Mesenchymal stem cell (in vitro differentiated cells and primary cell): ENCODE measurements around the gene MICAL3.
A peak's percentile ranks its signal among the peaks of the same experiment; 100 is the strongest.
"Not testable (repeated sequence)": the region's sequence is repeated elsewhere in the genome, so short reads cannot be mapped to it uniquely, and the experiment has no call there.

Experiments used
- DNase-seq: peaks from one replicate; pipeline ENCODE4 v3.0.0-alpha.2; 2013
- H2AFZ ChIP-seq: one replicate; pipeline ENCODE4 v1.6.1; 2013; ENCODE audit warnings: low read depth, mild to moderate bottlenecking, control low read depth, inconsistent platforms, low read length, moderate library complexity
- H2AK5ac ChIP-seq: 2 replicates; pipeline ENCODE4 v1.6.1; 2013; ENCODE audit warnings: low read length, moderate library complexity, mild to moderate bottlenecking, inconsistent platforms; ENCODE audit not compliant: severe bottlenecking
- H2BK120ac ChIP-seq: one replicate; pipeline ENCODE4 v1.6.1; 2013; ENCODE audit warnings: low read depth, mild to moderate bottlenecking, inconsistent platforms, low read length, moderate library complexity
- H2BK12ac ChIP-seq, 2 experiments: one replicate each; pipeline ENCODE4 v1.6.1; 2013; ENCODE audit warnings: inconsistent platforms in 2 of 2, low read length in 2 of 2, mild to moderate bottlenecking in 2 of 2, moderate library complexity in 2 of 2, control low read depth in 1 of 2
- H2BK15ac ChIP-seq: one replicate; pipeline ENCODE4 v1.6.1; 2013; ENCODE audit warnings: mild to moderate bottlenecking, low read depth, inconsistent platforms; ENCODE audit not compliant: poor library complexity, severe bottlenecking
- H2BK5ac ChIP-seq: 2 replicates; pipeline ENCODE4 v1.6.1; 2013; ENCODE audit warnings: low read depth, mild to moderate bottlenecking, low read length, control low read depth, inconsistent platforms; ENCODE audit not compliant: poor library complexity, severe bottlenecking
- H3K14ac ChIP-seq, 2 experiments: one replicate each; pipeline ENCODE4 v1.6.1; 2013; ENCODE audit warnings: inconsistent platforms in 2 of 2, low read length in 2 of 2, control low read depth in 1 of 2, mild to moderate bottlenecking in 1 of 2, moderate library complexity in 1 of 2
- H3K18ac ChIP-seq, 2 experiments: one replicate each; pipeline ENCODE4 v1.6.1; 2013; ENCODE audit warnings: inconsistent platforms in 2 of 2, low read length in 2 of 2, control low read depth in 1 of 2, low read depth in 1 of 2, mild to moderate bottlenecking in 1 of 2
- H3K23ac ChIP-seq, 2 experiments: one replicate each; pipeline ENCODE4 v1.6.1; 2013; ENCODE audit warnings: inconsistent platforms in 2 of 2, low read length in 2 of 2, mild to moderate bottlenecking in 2 of 2, moderate library complexity in 2 of 2, control low read depth in 1 of 2
- H3K27ac ChIP-seq: 2 replicates; pipeline ENCODE4 v1.5.1; 2013; ENCODE audit warnings: mild to moderate bottlenecking, moderate library complexity, low read length, control low read depth, inconsistent platforms; ENCODE audit not compliant: poor library complexity, severe bottlenecking
- H3K27me3 ChIP-seq, 2 experiments: 2 replicates each; pipeline versions ENCODE4 v1.6.1 to v1.7.0; 2013; ENCODE audit warnings: low read length in 2 of 2, mild to moderate bottlenecking in 2 of 2, moderate library complexity in 2 of 2, control low read depth in 1 of 2, inconsistent platforms in 1 of 2; ENCODE audit not compliant: control insufficient read depth in 1 of 2, insufficient read depth in 1 of 2
- H3K36me3 ChIP-seq, 2 experiments: 2 replicates each; pipeline versions ENCODE4 v1.6.1 to v1.7.0; 2013; ENCODE audit warnings: low read length in 2 of 2, control low read depth in 1 of 2, inconsistent platforms in 1 of 2, low read depth in 1 of 2, mild to moderate bottlenecking in 1 of 2; ENCODE audit not compliant: insufficient read depth in 2 of 2, control insufficient read depth in 1 of 2
- H3K4ac ChIP-seq, 2 experiments: one replicate each; pipeline ENCODE4 v1.6.1; 2013; ENCODE audit warnings: inconsistent platforms in 2 of 2, low read length in 2 of 2, mild to moderate bottlenecking in 2 of 2, moderate library complexity in 2 of 2, control low read depth in 1 of 2, low read depth in 1 of 2
- H3K4me1 ChIP-seq: 2 replicates; pipeline ENCODE4 v1.6.1; 2013; ENCODE audit warnings: low read depth, low read length, control low read depth; ENCODE audit not compliant: control insufficient read depth, insufficient read depth
- H3K4me2 ChIP-seq: 2 replicates; pipeline ENCODE4 v1.6.1; 2013; ENCODE audit warnings: low read length, mild to moderate bottlenecking, inconsistent platforms; ENCODE audit not compliant: poor library complexity, severe bottlenecking
- H3K4me3 ChIP-seq, 2 experiments: 2 replicates each; pipeline versions ENCODE4 v1.5.1 to v1.7.0; 2013; ENCODE audit warnings: low read length in 2 of 2, mild to moderate bottlenecking in 2 of 2, control low read depth in 1 of 2, low read depth in 1 of 2; ENCODE audit not compliant: insufficient read depth in 1 of 2
- H3K79me1 ChIP-seq: replicated peaks from 2 replicates; pipeline ENCODE4 v1.6.1; 2013; ENCODE audit warnings: mild to moderate bottlenecking, control low read depth, low read length, inconsistent platforms; ENCODE audit not compliant: poor library complexity, severe bottlenecking
- H3K9ac ChIP-seq: 2 replicates; pipeline ENCODE4 v1.7.0; 2013; ENCODE audit warnings: mild to moderate bottlenecking, low read length, moderate library complexity
- H3K9me3 ChIP-seq: 2 replicates; pipeline ENCODE4 v1.7.0; 2013; ENCODE audit warnings: mild to moderate bottlenecking, low read length; ENCODE audit not compliant: control insufficient read depth
- H4K8ac ChIP-seq: one replicate; pipeline ENCODE4 v1.6.1; 2013; ENCODE audit warnings: inconsistent platforms, mild to moderate bottlenecking, low read length, moderate library complexity
- H4K91ac ChIP-seq: one replicate; pipeline ENCODE4 v1.6.1; 2013; ENCODE audit warnings: mild to moderate bottlenecking, low read length, inconsistent platforms
- WGBS: methylation state at CpG from one replicate; pipeline ENCODE4 v1.1.7; 2013; ENCODE audit warnings: mixed read lengths; 5-methylcytosine and 5-hydroxymethylcytosine counted together

MICAL3 gene

GRCh38 chr22:18045794-18046193 is 21.4 kb upstream of the MICAL3 start:
- 100% methylated on average over 2 of the region's 4 CpGs for whole genome bisulfite sequencing
- H2BK12ac ChIP-seq: no peak overlapping the region
- H2BK120ac ChIP-seq: no peak overlapping the region
- no peak overlapping the region for H2BK5ac ChIP-seq
- no peak overlapping the region for H2AK5ac ChIP-seq
- no peak overlapping the region for H3K14ac ChIP-seq
- H3K18ac ChIP-seq: no peak overlapping the region
- no peaks in the 10 kb centered on the region for H3K27me3 ChIP-seq
- no peak overlapping the region for H3K23ac ChIP-seq
- no peaks in the 10 kb centered on the region for H3K79me1 ChIP-seq
- H2AFZ ChIP-seq: no peak overlapping the region
- no peaks in the 10 kb centered on the region for H3K36me3 ChIP-seq
- H3K4me1 ChIP-seq: peaks cover 6% of the 10 kb centered on the region
- H2BK15ac ChIP-seq: no peak overlapping the region
- DNase-seq: no peak
- H3K4me3 ChIP-seq: no peak overlapping the region
- H4K91ac ChIP-seq: no peak overlapping the region
- H3K9ac ChIP-seq: no peak overlapping the region
- no peak overlapping the region for H3K4ac ChIP-seq
- H3K4me2 ChIP-seq: no peak overlapping the region
- H4K8ac ChIP-seq: no peak overlapping the region
- no peaks in the 10 kb centered on the region for H3K9me3 ChIP-seq
- H3K27ac ChIP-seq: no peak overlapping the region

DNA sequence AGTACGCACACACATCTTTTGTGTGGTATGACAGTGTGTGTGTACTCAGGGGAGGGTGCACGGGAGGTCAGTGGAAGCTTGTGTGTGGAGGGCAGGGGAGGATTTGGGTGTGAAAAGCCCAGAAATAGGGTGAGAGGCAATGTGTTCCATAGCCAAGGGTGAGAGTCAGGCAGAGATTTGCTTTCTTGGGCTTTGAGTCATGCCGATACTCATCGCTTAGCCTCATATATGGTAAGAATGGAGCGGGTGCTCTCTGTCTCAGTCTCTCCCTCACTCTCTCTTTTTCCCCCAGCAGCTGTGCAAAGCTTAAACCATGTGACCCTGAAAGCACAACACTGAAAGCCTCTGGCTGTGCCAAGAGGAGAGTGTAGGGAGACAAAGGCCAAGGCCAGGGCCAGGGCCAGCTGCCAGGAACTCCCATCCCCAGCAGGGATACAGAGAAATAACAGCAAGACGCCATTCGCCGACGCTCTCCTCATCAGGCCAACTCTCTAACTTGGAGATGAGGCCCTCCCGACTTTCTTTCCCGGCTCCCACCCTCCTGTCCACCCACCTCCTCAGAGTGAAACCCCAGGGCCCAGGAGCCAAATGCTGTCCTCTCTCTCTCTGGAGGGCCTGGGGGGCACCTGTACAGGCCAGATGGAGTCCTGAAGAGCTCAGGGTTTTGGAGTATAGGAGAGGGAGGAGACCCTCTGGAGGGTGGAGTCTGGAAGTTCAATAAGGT is 20.3 kb upstream of the MICAL3 start:
- no peak overlapping the region for H2BK12ac ChIP-seq
- H4K91ac ChIP-seq: no peak overlapping the region
- H3K27ac ChIP-seq: no peak overlapping the region
- no peak overlapping the region for H3K4me2 ChIP-seq
- no peak for DNase-seq
- H2AFZ ChIP-seq: no peak overlapping the region
- no peaks in the 10 kb centered on the region for H3K79me1 ChIP-seq
- no peak overlapping the region for H3K4me3 ChIP-seq
- H2BK120ac ChIP-seq: no peak overlapping the region
- no peak overlapping the region for H2BK5ac ChIP-seq
- no peaks in the 10 kb centered on the region for H3K9me3 ChIP-seq
- no peak overlapping the region for H3K18ac ChIP-seq
- no peaks in the 10 kb centered on the region for H3K27me3 ChIP-seq
- peak overlapping the region; percentile 19 for H3K9ac ChIP-seq
- no peak overlapping the region for H3K14ac ChIP-seq
- H2BK15ac ChIP-seq: no peak overlapping the region
- WGBS: 96% methylated on average over 9 of the region's 11 CpGs
- peaks cover 6% of the 10 kb centered on the region for H3K4me1 ChIP-seq
- peak overlapping the region; percentile 22 for H2AK5ac ChIP-seq
- H4K8ac ChIP-seq: no peak overlapping the region
- no peaks in the 10 kb centered on the region for H3K36me3 ChIP-seq
- no peak overlapping the region for H3K23ac ChIP-seq
- no peak overlapping the region for H3K4ac ChIP-seq

- Histone ChIP-seq H2BK12ac (no peak overlapping the region), H4K91ac (no peak overlapping the region), H2BK5ac (no peak overlapping the region), H4K8ac (no peak overlapping the region), H3K14ac (no peak overlapping the region), H3K27ac (no peak overlapping the region), H3K9ac (no peak overlapping the region), H2AK5ac (no peak overlapping the region), H3K79me1 (no peaks in the 10 kb centered on the region), H3K27me3 (no peaks in the 10 kb centered on the region), H3K9me3 (no peaks in the 10 kb centered on the region), H3K4ac (no peak overlapping the region), H3K4me3 (no peak overlapping the region), H2AFZ (no peak overlapping the region), H2BK120ac (no peak overlapping the region), H3K4me1 (peaks cover 6% of the 10 kb centered on the region), H2BK15ac (no peak overlapping the region), H3K36me3 (no peaks in the 10 kb centered on the region), H3K23ac (no peak overlapping the region), H3K4me2 (no peak overlapping the region), H3K18ac (no peak overlapping the region)
- 75% methylated on average over 6 of the region's 6 CpGs for WGBS
- peak; percentile 32 for DNase-seq
Measured at GRCh38 chr22:18042685-18043084, 18.3 kb upstream of the MICAL3 start.

DNA sequence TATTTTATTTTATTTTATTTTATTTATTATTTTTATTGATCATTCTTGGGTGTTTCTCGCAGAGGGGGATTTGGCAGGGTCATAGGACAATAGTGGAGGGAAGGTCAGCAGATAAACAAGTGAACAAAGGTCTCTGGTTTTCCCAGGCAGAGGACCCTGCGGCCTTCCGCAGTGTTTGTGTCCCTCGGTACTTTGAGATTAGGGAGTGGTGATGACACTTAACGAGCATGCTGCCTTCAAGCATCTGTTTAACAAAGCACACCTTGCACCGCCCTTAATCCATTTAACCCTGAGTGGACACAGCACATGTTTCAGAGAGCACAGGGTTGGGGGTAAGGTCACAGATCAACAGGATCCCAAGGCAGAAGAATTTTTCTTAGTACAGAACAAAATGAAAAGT is 16.5 kb upstream of the MICAL3 start:
- DNase-seq, H3K18ac ChIP-seq, H2BK15ac ChIP-seq, H3K9me3 ChIP-seq, H4K91ac ChIP-seq, H3K4ac ChIP-seq, H3K9ac ChIP-seq, H4K8ac ChIP-seq, H2BK5ac ChIP-seq, H3K79me1 ChIP-seq, H3K4me3 ChIP-seq, H3K36me3 ChIP-seq, H2AK5ac ChIP-seq, H3K4me1 ChIP-seq, H3K27me3 ChIP-seq, H2BK12ac ChIP-seq, H3K4me2 ChIP-seq, H2AFZ ChIP-seq, H3K14ac ChIP-seq, H3K27ac ChIP-seq, H3K23ac ChIP-seq, H2BK120ac ChIP-seq: not testable (repeated sequence)
- no CpG with 5 or more reads among the region's 6 CpGs for WGBS
